NCI-H446 treated with DMSO at 0.1 percent for 48 hours (cell line): ENCODE measurements around the gene CTNNA1.
A peak's percentile ranks its signal among the peaks of the same experiment; 100 is the strongest.
"Not testable (repeated sequence)": the region's sequence is repeated elsewhere in the genome, so short reads cannot be mapped to it uniquely, and the experiment has no call there.

ENCODE experiments used
- DNase-seq: peaks from one replicate; lab custom pipeline; 2025; lab: John Stamatoyannopoulos, UW

CTNNA1 gene

DNA sequence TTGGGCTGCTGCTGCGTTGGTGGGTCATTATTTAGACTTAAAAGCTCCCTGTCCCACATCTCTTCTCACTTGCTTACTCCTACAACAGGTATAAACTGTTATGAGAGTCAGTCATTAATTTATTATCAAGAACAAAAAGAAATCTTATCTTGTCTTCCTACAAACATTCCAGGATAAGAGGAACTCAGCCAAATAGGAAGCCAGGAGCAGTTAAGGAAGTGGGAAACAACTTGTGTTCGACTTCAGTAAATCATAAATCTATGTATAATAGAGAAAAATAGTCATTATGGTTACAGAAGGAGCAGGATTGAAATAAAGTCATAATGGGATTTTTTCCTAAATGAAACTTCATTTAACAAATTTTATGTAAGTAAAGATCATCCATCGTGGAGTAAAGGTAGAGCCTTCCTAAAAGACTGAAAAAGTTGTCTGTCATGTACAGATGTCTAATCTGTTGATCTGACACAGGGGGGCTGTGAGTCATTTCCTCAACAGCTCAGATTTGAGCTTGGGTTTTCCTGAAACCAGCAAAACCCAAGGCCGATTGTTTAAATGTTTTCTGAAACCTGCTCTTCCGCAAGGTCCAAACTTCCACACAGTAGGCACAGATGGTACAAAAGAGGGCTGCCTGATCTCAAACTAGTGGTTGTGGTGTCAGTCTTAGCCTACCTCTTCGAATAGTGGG lies 147.2 kb downstream of the CTNNA1 start:
- no peak for DNase-seq

DNA sequence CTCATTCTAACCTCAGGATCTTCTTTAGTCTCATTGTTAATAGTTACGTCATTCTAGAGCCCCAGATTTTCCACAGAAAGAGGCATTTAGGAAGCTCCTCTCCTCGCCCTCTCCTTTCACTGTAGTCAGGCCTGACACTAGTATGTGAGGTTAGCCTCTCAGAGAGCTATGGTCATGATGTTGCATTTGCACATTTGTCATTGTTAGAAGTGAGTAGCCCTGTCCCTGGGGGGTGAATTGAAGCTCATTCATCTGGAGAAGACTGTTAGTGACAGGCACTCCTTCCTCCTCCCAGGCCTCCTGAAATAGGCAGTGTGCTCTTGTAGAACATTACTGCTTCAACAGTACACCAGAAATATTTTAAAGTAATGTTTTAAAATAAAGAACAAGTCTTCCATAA lies 148.5 kb downstream of the CTNNA1 start:
- no peak for DNase-seq

DNA sequence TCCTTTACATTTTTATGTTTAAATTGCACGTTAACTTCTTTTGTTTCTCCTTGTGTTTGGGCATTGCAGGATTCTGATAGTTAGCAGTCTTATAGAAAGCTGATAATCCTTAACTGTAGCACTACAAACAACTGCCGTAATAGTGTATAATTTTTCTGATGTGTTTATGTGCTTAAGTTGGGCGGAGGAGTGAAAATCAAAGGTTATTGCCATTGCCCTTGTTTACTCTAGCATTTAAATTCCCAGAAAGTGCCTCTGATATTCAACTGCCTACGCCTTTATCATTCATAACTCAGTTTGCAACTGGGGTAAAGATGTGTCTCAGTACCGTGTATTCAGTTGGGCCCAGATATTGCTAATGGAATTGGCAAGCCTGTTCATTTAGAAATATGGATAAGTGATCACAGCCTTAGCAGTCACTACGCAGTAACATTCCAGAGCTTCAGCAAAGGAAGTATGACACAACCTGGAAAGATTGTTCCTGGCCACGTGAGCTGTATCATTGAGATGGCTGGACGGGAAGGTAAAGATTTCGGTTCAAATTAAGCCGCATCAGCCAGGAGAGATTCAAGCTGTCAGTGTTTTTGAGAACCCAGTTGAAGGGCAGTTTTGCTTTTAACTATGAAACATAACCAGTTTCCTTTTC lies 150.0 kb downstream of the CTNNA1 start:
- no peak for DNase-seq

DNA sequence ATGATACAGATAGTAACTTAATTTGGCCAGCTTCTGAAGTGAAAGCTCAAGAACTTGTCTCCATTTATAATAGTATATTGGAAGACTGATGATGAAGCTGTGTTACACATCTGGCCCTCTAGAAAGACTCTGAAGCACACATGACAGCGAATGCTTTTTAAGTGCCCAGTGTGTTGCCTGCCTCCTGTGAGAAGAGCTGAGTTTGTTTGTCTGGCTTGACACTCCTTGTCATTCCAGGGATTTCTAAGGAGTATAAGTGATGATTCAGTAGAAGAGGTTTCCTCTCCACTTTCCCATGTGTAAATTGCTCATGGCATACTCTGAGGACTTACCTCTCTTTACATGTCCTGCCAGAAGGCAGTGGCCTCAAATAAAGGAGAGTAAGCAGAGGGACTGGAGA lies 152.3 kb downstream of the CTNNA1 start:
- no peak for DNase-seq

DNA sequence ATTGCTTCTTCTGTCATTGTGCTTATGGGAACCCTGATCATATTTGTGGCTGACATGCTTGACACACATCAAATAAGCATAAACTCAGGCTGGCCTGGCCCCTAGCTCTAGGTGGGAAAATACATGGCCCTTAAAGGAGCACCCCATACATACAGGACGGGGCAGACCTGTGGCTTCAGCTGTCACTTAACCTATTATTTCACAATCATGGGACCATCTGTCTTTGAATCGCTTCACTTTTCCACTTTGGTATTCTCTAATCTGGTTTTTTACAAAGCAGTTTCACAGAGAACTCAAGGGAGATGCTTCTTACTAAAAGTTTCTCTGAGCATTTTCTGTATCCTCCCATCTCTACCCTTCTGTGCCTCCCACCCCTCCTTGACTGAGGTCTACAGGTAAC lies 156.5 kb downstream of the CTNNA1 start:
- no peak for DNase-seq

DNA sequence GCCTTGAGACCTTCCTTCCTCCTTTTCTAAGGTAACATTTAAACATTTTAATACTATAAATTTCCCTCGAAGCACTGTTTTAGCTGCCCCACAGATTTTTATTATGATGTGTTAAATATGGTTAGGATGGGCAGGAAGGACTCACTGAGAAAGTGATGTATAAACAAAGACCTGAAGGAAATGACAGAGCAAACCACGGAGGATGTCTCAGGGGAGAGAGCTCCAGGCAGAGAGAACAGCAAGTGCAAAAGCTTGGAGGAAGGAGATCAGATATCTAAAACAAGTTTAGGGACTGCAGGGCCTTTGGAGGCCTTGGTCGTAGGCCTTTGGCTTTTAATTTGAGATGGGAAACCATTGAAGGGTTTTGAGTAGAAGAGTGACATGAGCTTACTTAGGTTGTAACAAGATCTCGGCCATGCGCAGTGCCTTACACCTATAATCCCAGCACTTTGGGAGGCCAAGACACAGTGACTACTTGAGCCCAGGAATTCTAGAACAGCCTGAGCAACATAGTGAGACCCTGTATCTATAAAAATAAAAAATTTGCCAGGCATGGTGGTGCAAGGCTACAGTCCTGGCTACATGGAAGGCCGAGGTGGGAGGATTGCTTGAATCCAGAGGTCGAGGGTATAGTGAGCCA lies 157.4 kb downstream of the CTNNA1 start:
- no peak for DNase-seq

DNA sequence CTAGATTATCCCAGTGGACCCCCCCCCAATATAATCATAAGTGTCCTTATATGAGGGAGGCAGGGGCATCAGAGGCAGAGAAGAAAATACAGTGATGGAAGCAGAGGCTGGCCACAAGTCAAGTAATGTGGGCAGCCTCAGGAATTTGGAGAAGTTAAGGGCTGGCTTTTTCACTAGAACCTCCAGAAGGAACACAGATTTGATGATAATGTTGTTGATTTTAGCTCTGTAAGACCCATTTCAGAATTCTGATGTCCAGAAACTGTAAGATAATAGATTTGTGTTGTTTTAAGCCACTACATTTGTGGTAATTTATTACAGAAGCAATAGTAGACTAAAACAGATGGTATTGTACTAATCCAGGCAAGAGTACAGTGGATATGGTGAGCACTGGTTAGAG lies 158.2 kb downstream of the CTNNA1 start:
- DNase-seq = no peak

DNA sequence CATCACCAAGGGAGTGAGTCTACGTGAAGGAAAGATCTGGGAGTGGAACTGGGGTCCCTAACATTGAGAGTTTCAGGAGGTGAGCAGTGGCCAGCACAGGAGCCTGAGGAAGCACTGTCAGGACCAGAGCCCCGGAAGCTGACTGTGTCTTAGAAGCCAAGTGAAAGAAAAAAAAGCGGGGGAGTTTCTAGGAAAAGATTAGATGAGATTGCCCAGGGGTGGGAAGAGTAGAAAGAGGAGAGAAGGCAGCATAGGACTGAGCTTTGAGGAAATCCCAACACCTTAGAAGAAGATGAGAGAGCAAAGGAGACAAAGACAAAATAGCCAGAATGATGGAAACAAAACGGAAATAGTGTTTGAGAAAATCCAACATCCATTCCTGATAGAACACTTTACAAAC lies 158.9 kb downstream of the CTNNA1 start:
- DNase-seq = no peak

DNA sequence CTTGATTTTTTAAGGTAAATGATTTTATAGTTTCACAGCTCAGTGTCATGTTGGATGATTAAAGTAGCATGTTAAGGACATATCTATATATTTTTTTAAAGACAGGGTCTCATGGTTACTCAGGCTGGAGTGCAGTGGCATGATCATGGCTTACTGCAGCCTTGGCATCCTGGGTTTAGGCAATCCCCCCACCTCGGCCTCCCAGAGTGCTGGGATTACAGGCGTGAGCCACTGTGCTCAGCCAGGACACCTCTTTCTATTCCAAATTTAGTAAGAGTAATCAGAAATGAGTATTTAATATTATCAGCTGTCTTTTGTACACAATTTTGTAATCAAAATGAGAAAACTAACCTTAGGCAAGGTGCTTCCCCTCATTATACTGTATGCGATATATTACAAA lies 160.5 kb downstream of the CTNNA1 start:
- DNase-seq = no peak

DNA sequence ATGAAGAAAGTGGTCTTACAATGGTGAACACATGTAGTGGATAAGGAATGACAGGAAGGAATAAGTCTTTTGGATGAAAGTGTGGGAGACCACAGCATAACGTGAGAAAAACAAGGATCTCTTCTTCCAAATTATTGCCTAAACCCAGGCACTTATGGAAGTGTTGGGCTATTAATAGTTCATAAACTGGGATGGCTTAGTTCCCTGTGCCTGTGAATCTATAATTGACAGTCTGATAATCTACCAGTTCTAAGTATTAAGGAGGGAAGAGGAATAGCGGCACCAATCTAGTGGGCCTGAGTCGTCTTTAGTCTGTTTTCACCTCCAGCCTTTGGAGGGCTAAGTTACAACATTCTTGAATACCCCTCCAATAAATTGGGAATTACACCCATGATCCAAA lies 161.1 kb downstream of the CTNNA1 start:
- DNase-seq = no peak

DNA sequence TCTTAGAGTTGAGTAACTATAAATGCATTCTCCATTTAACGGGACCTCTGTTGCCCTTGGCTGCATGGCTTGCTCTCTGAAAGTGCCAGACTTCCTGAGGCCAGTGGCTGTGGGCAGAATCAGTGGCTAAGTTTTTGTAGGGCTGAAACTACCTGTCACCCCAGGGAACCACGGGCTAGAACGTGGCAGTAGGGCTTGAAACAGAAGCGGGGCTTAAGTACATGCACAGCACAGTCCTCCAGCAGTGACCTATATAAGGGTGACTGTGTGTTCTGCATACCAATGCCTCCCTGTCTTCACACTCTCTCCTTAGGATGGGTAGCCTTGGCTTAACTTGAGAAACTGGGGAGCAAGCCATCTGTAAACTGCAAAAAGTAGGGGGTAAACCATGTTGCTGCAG lies 165.5 kb downstream of the CTNNA1 start:
- DNase-seq = no peak

DNA sequence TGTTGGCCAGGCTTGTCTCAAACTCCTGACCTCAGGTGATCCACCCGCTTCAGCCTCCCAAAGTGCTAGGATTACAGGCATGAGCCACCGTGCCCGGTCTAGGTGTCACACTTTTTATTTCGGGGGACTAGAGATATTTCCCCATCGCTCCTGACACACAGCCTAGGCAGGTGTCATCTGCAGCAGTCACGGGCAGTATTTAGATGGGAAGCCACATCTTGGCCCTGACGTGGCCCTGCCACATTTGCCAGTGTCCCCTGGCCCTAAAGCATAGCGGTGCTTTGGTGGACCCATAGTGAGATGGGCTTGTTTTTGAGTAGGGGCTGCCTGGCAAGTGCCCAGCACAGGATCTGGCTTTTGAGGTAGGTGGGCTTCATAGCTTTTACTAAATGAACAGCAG lies 167.0 kb downstream of the CTNNA1 start:
- no peak for DNase-seq

DNA sequence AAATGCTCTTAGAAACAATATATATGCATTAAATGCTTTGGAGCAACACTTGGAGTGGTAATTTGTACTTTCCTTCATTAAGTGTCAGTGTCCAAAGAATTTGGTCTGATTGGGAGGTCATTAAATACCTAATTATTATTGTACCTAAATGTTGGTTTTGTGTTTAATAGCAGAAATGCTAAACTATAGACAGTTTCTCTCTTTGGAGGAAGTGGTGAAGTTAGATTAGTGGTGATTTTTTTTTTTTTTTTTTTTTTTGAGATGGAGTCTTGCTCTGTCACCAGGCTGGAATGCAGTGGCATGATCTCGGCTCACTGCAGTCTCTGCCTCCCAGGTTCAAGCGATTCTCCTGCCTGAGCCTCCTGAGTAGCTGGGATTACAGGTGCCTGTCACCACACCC lies 168.1 kb downstream of the CTNNA1 start:
- DNase-seq = not testable (repeated sequence)

DNA sequence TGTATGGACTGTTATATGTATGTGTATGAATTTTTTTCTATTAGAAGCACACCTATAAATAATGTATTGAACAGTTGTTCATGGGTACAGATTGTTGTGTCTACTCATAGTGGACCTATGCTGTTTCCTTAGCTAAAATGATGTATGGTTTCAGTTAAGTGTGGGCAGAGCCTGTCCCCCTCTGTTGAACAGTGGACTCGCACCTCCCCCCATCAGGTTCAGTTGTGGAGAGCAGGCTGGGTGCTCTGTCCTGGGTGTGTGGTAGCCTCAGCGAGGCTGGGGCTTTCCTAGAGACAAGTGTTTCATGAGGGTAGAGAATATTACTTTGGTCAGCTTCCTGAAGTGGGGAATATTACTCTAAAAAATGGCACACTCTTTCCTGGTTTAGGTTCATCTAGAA lies 169.3 kb downstream of the CTNNA1 start:
- no peak for DNase-seq

DNA sequence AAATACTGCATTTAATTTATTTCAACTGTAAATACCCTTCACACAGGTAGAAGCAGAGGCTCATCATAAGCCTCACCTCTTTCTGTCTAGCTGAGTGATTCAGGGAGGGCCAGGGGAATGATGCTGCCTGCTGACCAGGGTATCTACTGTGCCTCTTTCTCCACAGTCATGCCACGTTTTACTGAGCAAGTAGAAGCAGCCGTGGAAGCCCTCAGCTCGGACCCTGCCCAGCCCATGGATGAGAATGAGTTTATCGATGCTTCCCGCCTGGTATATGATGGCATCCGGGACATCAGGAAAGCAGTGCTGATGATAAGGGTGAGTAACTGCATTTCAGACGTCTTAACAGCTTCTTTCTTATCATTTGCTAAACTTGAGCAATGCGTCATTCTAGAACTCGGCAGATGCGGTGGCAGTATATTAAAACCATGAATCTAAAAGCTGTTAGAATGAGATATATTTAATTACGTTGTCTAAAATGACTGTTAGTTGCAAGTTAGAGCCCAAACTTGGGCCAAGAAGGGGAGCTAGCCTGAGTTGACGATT lies 171.9 kb downstream of the CTNNA1 start:
- no peak for DNase-seq

DNA sequence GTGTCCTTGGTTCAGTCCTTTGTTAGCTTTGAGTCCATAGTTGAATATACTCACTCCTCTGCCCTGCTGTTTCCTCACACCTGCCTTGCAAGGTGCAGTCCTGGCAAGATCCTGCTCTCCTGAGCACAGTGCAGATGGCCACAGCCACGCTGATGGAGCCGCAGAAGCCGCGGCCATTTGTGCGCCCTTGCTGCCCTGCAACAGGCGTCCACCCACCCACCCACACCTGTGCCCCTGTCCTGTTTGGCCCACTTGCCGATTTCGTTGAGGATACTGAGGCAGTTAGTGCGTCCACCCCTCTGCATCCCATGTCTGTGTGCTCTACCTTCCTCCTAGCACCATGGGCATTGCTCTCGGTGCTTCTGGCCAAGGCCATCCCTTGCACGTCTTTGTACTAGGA lies 173.0 kb downstream of the CTNNA1 start:
- no peak for DNase-seq

DNA sequence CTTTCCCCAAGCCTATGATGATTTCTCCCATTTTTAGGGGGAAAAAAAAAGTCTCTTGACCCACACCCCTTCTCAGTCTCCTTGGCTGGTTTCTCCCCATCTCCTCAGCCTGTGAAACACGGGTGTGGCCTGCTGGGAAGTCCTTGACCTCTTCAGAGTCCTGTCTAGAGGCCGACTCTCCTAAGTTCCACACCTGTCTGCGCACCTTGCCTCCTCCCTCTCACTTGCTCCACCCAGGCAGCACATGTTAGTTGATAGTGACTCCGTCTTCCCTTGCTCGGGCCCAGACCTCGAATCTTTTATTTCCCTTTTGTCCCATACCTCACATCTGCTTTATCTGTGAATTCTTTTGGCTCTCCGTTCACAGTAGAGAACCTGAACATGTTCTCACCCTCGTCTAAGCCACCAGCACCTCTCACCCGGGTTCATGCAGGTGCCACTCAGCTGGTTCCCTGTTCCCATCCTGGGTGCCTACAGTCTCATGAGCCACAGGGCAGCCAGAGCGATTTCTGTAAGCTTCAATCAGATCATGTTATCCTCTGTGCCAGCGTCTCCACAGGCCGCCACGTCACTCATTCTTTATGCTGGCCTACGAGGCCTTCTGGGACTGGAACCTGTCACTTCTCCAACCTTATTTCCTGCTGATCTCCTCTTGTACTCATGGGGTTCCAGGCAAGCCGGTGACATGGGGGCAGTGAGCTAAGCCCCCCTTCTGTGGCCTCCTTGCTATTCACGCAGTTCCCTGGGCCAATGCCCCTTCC lies 173.6 kb downstream of the CTNNA1 start:
- DNase-seq = no peak

DNA sequence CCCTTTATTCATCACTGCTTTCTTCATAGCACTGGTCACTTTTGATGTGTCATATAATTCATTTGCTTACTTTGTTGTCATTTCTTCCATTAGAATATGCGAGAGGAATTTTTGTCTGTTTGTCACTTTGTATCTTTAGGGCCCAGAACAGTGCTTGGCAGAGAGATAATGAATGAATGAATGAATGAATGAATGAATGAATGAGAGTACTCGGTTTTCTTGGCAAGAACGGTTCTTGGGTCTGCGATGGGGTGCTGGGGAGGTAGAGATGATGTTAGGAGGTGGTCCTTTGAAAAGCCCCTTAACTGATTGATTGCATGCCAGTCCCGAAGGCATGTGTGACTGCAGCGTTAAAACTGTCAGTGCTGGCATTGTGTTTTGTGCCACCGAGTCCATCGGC lies 174.3 kb downstream of the CTNNA1 start:
- no peak for DNase-seq

DNA sequence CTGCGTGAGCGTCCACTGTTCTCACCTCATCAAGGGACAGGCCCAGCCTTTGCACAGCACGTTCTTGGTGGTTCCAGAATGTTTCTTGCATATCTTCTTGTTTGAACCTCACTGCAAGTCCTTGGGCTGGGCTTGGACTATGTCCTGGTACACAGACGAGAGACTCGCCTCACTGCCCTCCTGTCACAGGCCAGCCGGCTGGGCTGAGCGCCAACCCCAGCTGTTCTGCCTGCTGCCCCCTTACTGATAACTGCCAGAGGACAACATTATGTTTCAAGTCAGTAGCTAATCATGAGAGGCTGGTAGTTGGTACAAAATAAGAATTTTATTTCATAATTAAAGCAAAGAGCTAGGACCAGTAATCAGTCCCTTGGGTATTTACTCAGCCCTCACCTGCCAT lies 174.8 kb downstream of the CTNNA1 start:
- DNase-seq = peak; percentile 71

DNA sequence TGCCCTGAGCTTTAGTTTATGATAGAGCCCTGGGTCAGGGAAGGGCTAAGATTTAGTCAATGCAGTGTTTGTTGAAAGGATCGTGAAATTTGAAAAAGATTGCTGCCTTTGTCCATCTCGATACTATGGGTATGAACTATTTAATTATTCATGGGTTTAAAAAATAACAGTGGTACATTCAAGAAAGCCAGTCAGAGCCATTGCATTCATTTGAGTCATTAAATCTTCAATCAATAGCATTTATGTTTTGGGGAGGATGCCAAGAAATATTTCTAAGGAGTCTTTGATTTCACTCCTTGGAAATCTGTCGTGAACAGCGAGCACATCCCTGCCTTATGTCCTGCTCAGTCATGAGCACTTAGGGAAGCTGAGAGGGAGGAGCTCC lies 176.3 kb downstream of the CTNNA1 start:
- DNase-seq = no peak

DNA sequence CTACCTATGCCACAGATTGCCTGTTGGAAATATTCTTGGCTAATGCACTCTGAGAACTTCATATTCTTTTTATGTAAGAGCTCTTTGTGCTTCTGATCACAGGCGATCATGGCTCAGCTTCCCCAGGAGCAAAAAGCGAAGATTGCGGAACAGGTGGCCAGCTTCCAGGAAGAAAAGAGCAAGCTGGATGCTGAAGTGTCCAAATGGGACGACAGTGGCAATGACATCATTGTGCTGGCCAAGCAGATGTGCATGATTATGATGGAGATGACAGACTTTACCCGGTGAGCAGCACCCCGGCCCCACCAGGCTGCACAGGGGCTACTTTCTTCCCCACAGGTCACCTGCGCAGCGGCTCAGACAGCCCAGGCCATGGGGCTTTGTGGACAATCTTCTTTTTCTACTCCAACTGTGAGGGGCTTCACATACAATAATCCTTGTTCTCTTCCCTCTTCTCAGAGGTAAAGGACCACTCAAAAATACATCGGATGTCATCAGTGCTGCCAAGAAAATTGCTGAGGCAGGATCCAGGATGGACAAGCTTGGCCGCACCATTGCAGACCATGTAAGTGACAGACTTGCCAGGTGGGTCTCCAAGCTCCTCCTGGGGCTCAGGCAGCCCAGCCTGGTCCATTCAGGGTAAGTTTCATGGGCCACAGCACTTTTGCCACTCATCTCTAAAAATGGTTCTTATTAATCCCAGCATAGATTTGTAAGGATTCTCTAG lies 177.3 kb downstream of the CTNNA1 start:
- no peak for DNase-seq
